ENCODE measurements around the gene GABRA5.

DNA sequence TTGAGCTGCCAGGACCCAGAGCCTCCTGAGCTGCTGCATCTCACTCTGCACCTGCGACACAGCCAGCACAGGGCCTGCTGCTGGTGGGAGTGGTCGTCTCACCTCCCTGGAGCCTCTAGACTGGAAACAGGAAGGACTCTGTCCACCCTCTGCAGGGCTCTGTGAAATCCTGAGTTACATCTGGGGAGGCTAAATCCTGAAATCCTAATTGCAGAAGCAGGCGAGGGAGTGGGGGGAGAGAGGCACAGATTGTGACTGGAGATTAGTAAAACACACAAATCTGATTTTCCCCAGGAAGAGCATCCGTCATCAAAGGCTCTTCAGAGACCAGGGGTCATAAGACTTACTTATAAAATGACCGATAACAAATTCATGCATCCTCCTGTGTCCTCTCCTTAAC, 72.5 kb downstream of the GABRA5 start:
- TF ChIP-seq POLR2AphosphoS5 (IDR thresholded peaks at IDR 0.05; ENCODE audit: low read depth), result no peak
- TF ChIP-seq, protein P1, sequence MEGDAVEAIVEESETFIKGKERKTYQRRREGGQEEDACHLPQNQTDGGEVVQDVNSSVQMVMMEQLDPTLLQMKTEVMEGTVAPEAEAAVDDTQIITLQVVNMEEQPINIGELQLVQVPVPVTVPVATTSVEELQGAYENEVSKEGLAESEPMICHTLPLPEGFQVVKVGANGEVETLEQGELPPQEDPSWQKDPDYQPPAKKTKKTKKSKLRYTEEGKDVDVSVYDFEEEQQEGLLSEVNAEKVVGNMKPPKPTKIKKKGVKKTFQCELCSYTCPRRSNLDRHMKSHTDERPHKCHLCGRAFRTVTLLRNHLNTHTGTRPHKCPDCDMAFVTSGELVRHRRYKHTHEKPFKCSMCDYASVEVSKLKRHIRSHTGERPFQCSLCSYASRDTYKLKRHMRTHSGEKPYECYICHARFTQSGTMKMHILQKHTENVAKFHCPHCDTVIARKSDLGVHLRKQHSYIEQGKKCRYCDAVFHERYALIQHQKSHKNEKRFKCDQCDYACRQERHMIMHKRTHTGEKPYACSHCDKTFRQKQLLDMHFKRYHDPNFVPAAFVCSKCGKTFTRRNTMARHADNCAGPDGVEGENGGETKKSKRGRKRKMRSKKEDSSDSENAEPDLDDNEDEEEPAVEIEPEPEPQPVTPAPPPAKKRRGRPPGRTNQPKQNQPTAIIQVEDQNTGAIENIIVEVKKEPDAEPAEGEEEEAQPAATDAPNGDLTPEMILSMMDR (IDR thresholded peaks at IDR 0.05; ENCODE audit: insufficient read depth, low read length), result no peak

Measured in HL-60 (cell line).